Endothelial cell of umbilical vein (primary cell): ENCODE data around the gene MUC7. TPM values are rescaled to one million over a fixed set of nuclear protein-coding genes. Genes with fewer than 3 reads are reported as not detected.

Experiments
- BruUV-seq: library from RNA; stranded (reverse); fragments of 400-500 nt; replicated peaks from 2 replicates; lab custom pipeline; 2021; lab: Mats Ljungman, UMichigan
- CTCF ChIA-PET: fragments of 300-600, 350-600 bp; sonication (Branson Sonifier 250); formaldehyde crosslinking; loops from one replicate; lab custom pipeline; 2021; ENCODE audit warnings: antibody characterized with exemption, inconsistent platforms; lab: Charles Lee
- POLR2A ChIA-PET: fragments of 300-600, 350-600 bp; sonication (Branson Sonifier 250); formaldehyde crosslinking; loops from one replicate; lab custom pipeline; 2021; ENCODE audit warnings: antibody characterized with exemption, inconsistent platforms; lab: Charles Lee
- DNase-seq: peaks from one replicate; pipeline ENCODE4 v3.0.0-alpha.2; 2011; ENCODE audit warnings: low read depth, low spot score
- FAIRE-seq: peaks from 2 replicates; lab custom pipeline; 2011; peaks lifted over from hg19 to GRCh38; lab: Jason Lieb, UNC
- H2AFZ ChIP-seq: 2 replicates; pipeline ENCODE4 v1.6.0; 2012; ENCODE audit warnings: low read depth, low read length, control low read depth, inconsistent platforms
- H3K27ac ChIP-seq: 2 replicates; pipeline ENCODE4 v1.5.1; 2011; ENCODE audit warnings: low read depth, mild to moderate bottlenecking, control low read depth, low read length, moderate library complexity; ENCODE audit not compliant: insufficient read depth
- H3K27me3 ChIP-seq, 2 experiments: 2 replicates each; pipeline versions ENCODE4 v1.6.0 to v1.6.1; 2011; ENCODE audit warnings: low read length in 2 of 2, mixed read lengths in 1 of 2; ENCODE audit not compliant: control insufficient read depth in 2 of 2, insufficient read depth in 2 of 2
- H3K36me3 ChIP-seq, 2 experiments: 2 replicates in 1 of 2; 3 replicates in 1 of 2; pipeline ENCODE4 v1.5.1; 2011; ENCODE audit warnings: low read length in 2 of 2, mild to moderate bottlenecking in 1 of 2, moderate library complexity in 1 of 2; ENCODE audit not compliant: control insufficient read depth in 2 of 2, insufficient read depth in 2 of 2; ENCODE audit errors: extremely low read depth in 1 of 2
- H3K4me1 ChIP-seq: 3 replicates; pipeline ENCODE4 v1.5.1; 2011; ENCODE audit warnings: mild to moderate bottlenecking, low read length; ENCODE audit not compliant: control insufficient read depth, insufficient read depth; ENCODE audit errors: extremely low read depth
- H3K4me2 ChIP-seq: 2 replicates; pipeline ENCODE4 v1.6.1; 2011; ENCODE audit warnings: low read length, control low read depth, mixed read lengths; ENCODE audit not compliant: insufficient read depth
- H3K4me3 ChIP-seq, 3 experiments: fragments of 200-600 bp in 1 of 3; sonication (generic), shearing (Covaris generic) in 1 of 3; replicated peaks in 1 of 3; 2 replicates each; pipeline ENCODE4 v1.5.1; 2011 to 2016; ENCODE audit warnings: control low read depth in 3 of 3, low read length in 3 of 3, mild to moderate bottlenecking in 2 of 3, inconsistent platforms in 1 of 3, low read depth in 1 of 3, moderate library complexity in 1 of 3; ENCODE audit not compliant: insufficient read depth in 1 of 3
- H3K79me2 ChIP-seq: 2 replicates; pipeline ENCODE4 v1.6.0; 2012; ENCODE audit warnings: low read length, inconsistent platforms; ENCODE audit not compliant: control insufficient read depth, insufficient read depth
- H3K9ac ChIP-seq: replicated peaks from 2 replicates; pipeline ENCODE3; 2011; ENCODE audit warnings: low read length, control low read depth; ENCODE audit not compliant: insufficient read depth; ENCODE audit errors: extremely low read depth
- H3K9me1 ChIP-seq: replicated peaks from 3 replicates; pipeline ENCODE4 v1.6.0; 2011; ENCODE audit warnings: mild to moderate bottlenecking, low read length; ENCODE audit not compliant: control insufficient read depth, insufficient read depth; ENCODE audit errors: extremely low read depth
- H3K9me3 ChIP-seq: replicated peaks from 2 replicates; pipeline ENCODE4 v1.5.1; 2012; ENCODE audit warnings: low read length, inconsistent platforms; ENCODE audit not compliant: control insufficient read depth, insufficient read depth
- H4K20me1 ChIP-seq: replicated peaks from 2 replicates; pipeline ENCODE3; 2011; ENCODE audit warnings: mild to moderate bottlenecking, low read length; ENCODE audit not compliant: control insufficient read depth, insufficient read depth; ENCODE audit errors: extremely low read depth
- EZH2 ChIP-seq: IDR thresholded peaks from 2 replicates; pipeline ENCODE4 v1.6.1; 2012; ENCODE audit warnings: borderline replicate concordance, low read depth, mild to moderate bottlenecking, moderate library complexity, low read length, inconsistent platforms; ENCODE audit not compliant: severe bottlenecking
- FOS ChIP-seq: IDR thresholded peaks from 2 replicates; pipeline ENCODE4 v1.6.1; 2011; ENCODE audit warnings: mild to moderate bottlenecking, low read length, moderate library complexity, borderline replicate concordance; ENCODE audit not compliant: insufficient read depth
- GATA2 ChIP-seq: IDR thresholded peaks from 2 replicates; pipeline ENCODE4 v1.7.0; 2011; ENCODE audit warnings: low read depth, mild to moderate bottlenecking, moderate library complexity, mixed read lengths, low read length; ENCODE audit not compliant: insufficient read length, insufficient read depth
- JUN ChIP-seq: IDR thresholded peaks from 2 replicates; pipeline ENCODE4 v1.6.1; 2011; ENCODE audit warnings: borderline replicate concordance, low read depth; ENCODE audit not compliant: insufficient read length, insufficient read depth
- MYC ChIP-seq: IDR thresholded peaks from one replicate; pipeline ENCODE4 v1.6.1; 2011; ENCODE audit warnings: mild to moderate bottlenecking, low read depth, low read length
- POLR2A ChIP-seq: IDR thresholded peaks from 2 replicates; pipeline ENCODE4 v1.6.1; 2012; ENCODE audit warnings: low read depth, mild to moderate bottlenecking, control low read depth, low read length
- POLR2AphosphoS5 ChIP-seq: IDR thresholded peaks from 2 replicates; pipeline ENCODE4 v1.6.1; 2012; ENCODE audit warnings: low read depth, mild to moderate bottlenecking, control low read depth, low read length, moderate library complexity; ENCODE audit not compliant: insufficient read depth
- dilution Hi-C: fragments of 300-500 bp; cut with MboI; formaldehyde crosslinking; loops from one replicate; pipeline ENCODE4 v1.15.0; 2019; ENCODE audit warnings: low sequenced_read_pairs; ENCODE audit not compliant: extremely low pct_ligation_motif_present
- intact Hi-C: fragments of 100-400 bp; cut with micrococcal nuclease; formaldehyde crosslinking; loops from one replicate; pipeline ENCODE4 v1.10.0; 2022
- polyA plus RNA-seq, 4 experiments: library from polyadenylated mRNA; depleted of rRNA in 3 of 4; stranded (reverse) in 3 of 4; unstranded in 1 of 4; fragments of >200 nt; gene quantifications; 2 replicates each; pipeline versions ENCODE4 v1.2.1 to v1.2.3, GENCODE V29; 2011 to 2012; ENCODE audit warnings: missing spikeins in 1 of 4
- total RNA-seq: library from RNA; stranded (reverse); gene quantifications from 2 replicates; pipeline ENCODE4 v1.2.3, GENCODE V29; 2021
- TF ChIP-seq, protein P1 (sequence below): IDR thresholded peaks from 2 replicates; pipeline ENCODE4 v1.6.1; 2011; ENCODE audit not compliant: insufficient read depth, insufficient read length
- TF ChIP-seq, protein P2 (sequence below), 2 donors: IDR thresholded peaks; 1 replicate in 1 of 2; 2 replicates in 1 of 2; pipeline ENCODE4 v1.5.1; 2011; ENCODE audit warnings: low read length in 2 of 2, mild to moderate bottlenecking in 2 of 2, moderate library complexity in 2 of 2, control low read depth in 1 of 2, inconsistent platforms in 1 of 2, low read depth in 1 of 2; ENCODE audit not compliant: insufficient read depth in 1 of 2; ENCODE audit errors: extremely low read depth in 1 of 2

The MUC7 gene
- total and polyA plus RNA-seq, 2 donors (not counting 3 experiments of a cell fraction or from before 2014, with no cell fraction given): not detected

DNA sequence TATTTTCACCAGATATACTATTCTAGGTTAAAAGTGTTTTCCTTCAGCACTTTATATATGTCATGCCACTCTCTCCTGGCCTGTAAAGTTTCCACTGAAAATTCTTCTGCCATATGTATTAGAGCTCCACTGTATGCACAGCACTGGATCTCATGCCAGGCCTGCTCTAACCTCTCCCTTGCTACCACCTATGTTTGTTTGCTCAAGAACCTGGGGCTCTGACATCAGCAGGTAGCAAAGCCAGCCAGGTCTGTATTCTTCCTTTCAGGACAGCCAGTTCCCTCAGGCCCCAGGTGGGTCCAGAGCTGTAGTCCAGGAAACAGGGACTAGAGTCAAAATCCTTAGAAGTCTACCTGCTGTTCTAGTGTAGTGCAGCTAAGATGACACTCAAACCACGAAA, 19.1 kb upstream of the MUC7 start:
- Histone ChIP-seq H3K27me3 (no peaks in the 10 kb centered on the region), H2AFZ (no peak overlapping the region), H3K36me3 (no peaks in the 10 kb centered on the region), H3K4me1 (no peaks in the 10 kb centered on the region), H3K4me2 (no peak overlapping the region), H3K9ac (no peak overlapping the region), H4K20me1 (no peaks in the 10 kb centered on the region), H3K4me3 (no peak overlapping the region), H3K79me2 (no peaks in the 10 kb centered on the region), H3K9me1 (no peaks in the 10 kb centered on the region), H3K9me3 (no peaks in the 10 kb centered on the region), H3K27ac (no peak overlapping the region)
- CTCF ChIA-PET: no interaction called here
- no peak for FAIRE-seq
- no TSS peak for BruUV-seq
- intact Hi-C loops (no loop called here), dilution Hi-C loops (no loop called here)
- TF ChIP-seq JUN (no peak), MYC (no peak), GATA2 (no peak), POLR2AphosphoS5 (no peak), FOS (no peak), EZH2 (no peak), POLR2A (no peak)
- TF ChIP-seq, protein P1, sequence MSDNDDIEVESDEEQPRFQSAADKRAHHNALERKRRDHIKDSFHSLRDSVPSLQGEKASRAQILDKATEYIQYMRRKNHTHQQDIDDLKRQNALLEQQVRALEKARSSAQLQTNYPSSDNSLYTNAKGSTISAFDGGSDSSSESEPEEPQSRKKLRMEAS: no peak
- TF ChIP-seq, protein P2, sequence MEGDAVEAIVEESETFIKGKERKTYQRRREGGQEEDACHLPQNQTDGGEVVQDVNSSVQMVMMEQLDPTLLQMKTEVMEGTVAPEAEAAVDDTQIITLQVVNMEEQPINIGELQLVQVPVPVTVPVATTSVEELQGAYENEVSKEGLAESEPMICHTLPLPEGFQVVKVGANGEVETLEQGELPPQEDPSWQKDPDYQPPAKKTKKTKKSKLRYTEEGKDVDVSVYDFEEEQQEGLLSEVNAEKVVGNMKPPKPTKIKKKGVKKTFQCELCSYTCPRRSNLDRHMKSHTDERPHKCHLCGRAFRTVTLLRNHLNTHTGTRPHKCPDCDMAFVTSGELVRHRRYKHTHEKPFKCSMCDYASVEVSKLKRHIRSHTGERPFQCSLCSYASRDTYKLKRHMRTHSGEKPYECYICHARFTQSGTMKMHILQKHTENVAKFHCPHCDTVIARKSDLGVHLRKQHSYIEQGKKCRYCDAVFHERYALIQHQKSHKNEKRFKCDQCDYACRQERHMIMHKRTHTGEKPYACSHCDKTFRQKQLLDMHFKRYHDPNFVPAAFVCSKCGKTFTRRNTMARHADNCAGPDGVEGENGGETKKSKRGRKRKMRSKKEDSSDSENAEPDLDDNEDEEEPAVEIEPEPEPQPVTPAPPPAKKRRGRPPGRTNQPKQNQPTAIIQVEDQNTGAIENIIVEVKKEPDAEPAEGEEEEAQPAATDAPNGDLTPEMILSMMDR (IDR thresholded peaks at IDR 0.05; ENCODE audit: extremely low read depth in 1 of 2, insufficient read depth in 1 of 2, low read depth in 1 of 2, low read length in 2 of 2): no peak
- POLR2A ChIA-PET: no interaction called here
- DNase-seq: no peak
